ENCODE results near the gene ING3. TPM values are rescaled to one million over a fixed set of nuclear protein-coding genes. Genes with fewer than 3 reads are reported as not detected.
"Not testable (repeated sequence)": the region's sequence is repeated elsewhere in the genome, so short reads cannot be mapped to it uniquely, and the experiment has no call there.

The ING3 gene
- total RNA-seq, 2 donors from 2014 or later, result 13.6 to 15.6 TPM

DNA sequence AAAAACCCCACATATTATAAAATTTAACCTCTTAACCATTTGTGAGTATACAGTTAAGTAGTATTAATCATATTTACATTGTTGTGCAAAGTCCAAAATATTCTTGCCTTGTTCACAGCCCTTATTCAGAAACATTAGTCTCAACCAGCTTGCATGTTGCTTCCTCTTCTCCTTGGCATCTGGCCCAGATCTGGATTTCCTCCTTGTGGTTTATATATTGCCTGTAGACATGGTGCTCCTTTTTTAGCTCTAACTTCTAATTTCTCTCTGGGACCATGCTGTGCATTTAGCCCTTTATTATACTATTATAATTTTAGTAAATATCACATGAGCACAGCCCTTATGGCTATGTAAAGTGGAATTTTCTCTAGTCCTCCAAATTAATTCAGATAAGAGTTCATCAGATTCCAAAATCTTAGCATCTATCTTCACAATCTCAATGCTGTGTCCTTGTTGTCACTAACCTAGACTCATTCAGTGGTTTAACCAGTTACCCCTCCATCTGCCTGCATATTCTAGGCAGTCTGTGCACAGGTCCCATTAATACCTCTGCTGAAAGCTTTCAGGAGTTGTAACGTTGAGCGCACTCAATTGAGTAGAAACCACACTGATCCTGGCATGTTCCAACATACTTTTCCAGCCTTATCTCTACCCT lies 45.9 kb downstream of the ING3 start:
- intact Hi-C loops (cut with DNase I, micrococcal nuclease), result no loop called here
- DNase-seq (peak; percentile 79 to 83), ATAC-seq (peak; percentile 90)

DNA sequence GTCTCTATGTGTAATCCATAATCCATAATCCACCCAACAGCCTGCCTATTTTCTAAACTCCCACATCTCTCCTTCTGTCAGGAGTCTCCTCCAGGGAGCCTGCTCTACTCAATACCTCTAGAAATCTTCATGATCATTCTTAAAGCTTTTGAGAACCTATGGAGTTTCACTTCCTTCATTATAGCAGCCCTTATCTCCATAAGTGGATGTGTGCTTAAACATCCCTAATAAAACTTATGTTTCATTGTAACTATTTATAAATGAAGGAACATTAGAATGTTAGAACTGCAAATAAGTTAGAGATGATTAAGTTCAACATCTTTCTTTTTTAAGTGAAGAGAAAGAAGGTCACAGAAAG lies 46.4 kb downstream of the ING3 start:
- intact Hi-C loops (cut with DNase I, micrococcal nuclease), result no loop called here
- DNase-seq, result no peak
- ATAC-seq, result no peak

DNA sequence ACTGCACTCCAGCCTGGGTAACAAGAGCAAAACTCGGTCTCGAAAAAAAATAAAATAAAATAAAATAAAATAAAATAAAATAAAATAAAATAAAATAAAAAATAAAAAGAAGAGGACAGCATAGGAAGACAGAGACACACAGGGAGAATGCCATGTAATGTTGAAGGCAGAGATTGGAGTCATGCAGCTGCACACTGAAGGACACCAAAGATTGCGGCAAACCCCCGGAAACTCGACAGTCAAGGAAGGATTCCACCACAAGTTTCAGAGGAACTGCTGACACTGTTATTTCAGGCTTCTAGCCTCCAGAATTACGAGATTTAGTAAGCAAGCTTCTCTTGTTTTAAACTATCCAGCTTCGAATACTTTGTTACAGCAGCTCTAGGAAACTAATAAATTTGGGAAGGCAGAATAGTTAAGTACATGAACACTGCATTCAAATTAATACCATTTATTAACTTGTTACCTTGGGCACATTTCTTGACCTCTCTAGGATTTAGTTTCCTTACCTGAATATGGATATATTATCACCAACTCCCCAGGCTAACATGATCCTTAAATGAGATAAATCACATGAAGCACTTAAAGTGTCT lies 47.4 kb downstream of the ING3 start:
- DNase-seq (peak in 1 of 2 donors; percentile 27), ATAC-seq (no peak)
- intact Hi-C loops (cut with DNase I, micrococcal nuclease), result no loop called here

DNA sequence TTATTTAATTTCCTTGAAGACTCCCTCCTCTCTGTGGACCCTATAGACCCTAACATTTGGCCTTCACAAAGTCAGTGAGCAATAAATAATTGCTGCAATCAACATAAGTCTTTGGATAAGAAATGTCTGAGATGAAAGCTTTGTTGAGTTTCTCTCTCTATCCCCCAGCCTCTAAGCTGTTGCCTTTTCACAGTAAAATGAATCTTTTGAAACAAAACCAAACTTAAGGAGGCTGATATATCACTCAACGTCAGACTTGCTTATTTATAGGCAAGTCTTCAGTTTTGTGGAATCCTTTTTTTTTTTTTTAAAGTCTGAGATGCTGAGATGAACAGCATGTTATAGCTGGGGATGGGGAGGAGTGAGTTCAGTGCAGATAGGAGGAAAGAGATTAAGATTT lies 47.9 kb downstream of the ING3 start:
- no peak for ATAC-seq
- intact Hi-C loops (cut with DNase I, micrococcal nuclease), result no loop called here
- DNase-seq, result no peak

DNA sequence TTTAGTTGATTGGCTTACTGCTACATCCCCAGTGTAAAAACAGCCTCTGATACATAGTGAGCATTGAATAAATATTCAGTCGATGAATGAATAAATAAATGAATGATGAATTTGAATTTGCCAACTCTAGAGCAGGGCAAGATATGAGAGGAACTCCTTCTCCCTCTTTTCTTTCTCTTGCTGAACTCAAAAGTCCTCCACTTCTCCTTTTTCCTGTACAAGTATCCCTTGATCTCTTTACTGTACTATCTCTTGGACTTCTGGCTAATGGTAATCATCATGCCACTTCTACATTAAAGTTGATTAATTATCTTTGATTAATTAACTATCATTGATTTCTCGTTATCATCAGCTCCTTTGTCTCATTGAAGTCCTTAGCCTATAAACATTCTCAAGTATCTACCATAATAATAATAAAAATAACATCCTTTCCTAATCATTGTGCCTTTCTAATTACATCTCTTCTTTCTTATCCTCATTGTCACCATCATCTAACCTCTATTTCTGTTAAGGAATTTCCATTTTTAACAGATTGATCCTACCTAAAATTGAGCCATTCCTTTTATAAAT lies 48.5 kb downstream of the ING3 start:
- intact Hi-C loops (cut with DNase I, micrococcal nuclease), result no loop called here
- no peak for ATAC-seq
- no peak for DNase-seq

DNA sequence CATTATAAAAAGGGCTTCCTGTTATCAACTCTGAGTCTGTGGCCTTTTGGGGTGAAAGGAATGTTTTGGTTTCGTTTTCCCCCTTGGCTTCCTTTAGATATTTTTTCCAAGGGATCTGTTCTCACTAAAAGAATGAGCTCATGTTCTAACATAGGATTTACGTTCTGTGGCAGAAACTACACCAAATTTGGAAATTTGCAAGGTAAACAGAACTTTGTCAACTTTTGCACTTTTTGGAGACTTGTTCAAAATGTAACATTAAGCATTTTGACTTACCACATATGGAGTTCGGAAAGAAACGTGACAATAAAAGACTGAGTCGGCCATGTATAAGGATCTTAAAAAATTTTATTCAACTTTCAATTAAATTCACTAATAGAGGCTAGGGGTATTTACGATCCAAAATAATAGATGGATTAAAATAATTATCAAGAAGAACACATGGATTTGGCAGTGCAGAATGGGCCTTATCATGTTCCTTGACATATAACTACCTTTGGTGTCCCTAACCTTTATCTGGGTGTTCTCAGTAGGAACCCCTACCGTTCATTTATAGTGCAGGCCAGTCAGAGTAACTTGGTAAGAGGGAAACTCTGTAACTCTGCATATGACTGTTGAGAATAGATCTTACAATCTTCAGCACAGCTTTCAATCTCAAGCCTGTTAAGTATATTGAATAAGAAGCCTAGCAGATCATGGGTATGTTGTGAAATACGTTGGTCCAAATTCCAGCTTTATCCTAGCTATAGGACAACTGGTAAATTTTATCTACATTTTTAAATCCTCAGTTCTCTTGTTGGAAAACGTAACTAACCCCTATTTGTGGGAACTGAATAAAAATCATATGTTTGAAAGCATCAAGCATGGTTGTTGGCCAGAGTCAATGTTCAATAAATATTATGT lies 49.8 kb downstream of the ING3 start:
- DNase-seq, result no peak
- no peak for ATAC-seq
- intact Hi-C loops (cut with DNase I, micrococcal nuclease), result no loop called here

DNA sequence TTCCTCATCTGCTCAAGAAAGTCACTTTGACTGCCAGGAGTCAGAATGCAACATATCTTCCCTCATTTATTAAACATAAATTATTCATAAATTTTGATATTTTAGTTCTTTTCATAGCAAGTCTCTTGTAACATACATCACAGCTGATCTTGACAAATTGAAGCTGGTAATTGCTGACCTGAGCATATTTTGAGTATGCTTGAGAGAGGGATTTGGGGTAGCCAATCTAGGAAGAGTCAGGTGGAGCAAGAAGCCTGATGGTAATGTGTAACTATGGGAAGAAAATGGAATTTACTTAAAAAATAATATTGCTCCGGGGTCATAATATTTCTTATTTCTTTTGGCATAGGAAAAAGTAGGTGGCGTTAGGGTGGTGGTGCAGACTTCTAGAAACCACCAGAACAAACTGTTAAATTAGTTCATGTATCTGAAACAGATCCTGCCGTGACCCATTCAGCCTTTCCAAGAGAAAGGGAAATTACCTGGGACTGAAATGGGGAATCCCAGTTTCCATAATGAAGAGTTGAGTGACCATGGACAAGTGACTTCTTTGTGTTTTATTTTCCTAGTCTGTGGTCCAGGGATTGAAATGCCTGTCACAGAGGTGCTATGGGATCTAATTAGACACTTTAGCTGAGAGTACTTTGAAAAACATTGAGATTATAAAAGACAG lies 50.8 kb downstream of the ING3 start:
- DNase-seq, result no peak
- ATAC-seq, result no peak

DNA sequence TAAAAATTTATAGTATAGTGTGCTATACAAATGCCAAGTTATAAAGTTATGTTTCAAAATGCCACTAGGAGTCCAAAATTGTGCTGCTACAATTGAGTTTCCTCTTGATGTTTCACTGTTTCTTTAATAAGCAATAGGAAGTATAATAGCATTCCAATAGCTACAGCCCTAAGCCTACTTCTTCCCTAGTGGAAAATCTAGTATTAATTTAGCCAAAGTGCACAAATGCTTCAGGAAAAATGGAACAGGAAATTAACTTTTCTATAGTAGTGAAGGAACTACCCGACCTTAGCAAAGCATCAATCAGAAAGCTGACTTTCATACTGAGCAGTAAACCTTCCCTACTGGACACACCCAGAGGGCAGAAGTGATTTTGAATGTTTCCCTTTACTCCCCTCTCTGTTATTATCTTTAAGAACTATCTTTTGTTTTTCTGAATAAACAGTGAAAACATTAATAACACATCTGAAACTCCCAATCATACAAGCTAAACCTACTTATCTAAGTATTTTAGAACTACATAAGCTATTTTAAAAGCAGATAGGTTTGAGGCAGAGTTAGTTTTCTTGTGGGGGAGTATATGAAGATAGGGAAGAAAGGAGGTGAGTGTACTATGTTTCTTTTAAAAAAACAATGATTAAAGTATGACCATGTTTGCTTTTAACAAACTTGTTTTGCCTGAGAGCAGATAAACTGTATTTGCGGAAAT lies 51.6 kb downstream of the ING3 start:
- intact Hi-C loops (cut with DNase I, micrococcal nuclease), result no loop called here
- DNase-seq (no peak), ATAC-seq (no peak)

More for the DNA sequence above, 50.8 kb downstream of the ING3 start:
- intact Hi-C loops (cut with DNase I, micrococcal nuclease), result no loop called here

DNA sequence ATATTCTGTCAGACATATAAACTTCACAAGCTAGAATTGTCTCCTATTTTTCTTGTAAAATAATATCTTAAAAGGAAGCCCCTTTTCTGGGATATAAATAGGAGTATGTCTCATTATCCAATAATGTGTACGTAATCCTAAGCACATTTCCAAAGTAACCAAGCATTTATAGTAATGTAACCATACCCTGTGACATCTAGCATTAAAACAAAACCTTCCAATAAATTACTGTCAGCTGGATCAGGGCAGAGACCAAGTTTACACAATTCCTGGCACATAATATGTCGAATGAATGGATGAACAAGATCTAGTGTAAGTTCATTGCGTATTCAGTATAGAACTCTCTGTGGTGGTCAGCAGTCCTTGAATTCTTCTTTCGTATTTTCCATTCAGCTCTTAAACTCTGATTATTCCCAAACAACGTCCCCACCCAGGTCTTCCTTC lies 52.2 kb downstream of the ING3 start:
- DNase-seq (no peak), ATAC-seq (no peak)
- intact Hi-C loops (cut with DNase I, micrococcal nuclease), result no loop called here

DNA sequence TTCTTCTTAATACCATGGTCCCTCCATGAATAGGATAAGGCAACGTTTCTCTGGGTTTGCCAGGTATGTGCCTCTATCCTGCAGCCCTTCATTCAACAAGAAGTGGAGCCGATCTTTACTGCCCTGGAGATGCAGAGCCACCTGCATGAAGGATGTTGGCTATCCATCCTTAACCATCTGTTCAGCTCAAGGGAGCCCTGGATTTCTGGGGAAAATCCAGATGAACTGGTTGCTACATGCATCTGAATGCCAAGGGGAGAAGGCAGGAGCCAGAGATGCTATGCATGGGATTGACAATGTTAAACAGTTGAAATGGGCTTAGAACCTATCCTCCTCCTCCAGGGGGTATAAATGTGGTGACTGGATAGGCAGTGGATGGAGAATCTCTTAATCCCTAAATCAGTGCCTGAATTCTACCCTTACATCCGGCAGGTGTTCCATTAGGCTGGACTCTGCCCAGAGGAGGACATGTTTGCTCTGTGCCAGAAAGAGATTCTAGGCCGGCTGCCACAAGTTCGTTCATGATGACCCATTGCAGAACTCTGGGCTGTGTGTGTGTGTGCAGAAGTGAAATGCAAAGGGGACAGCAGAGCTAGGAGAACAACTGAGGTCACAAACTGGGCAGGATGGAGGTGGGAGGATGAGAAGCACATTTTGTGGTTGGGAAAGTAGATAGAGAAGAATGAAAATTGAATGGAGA lies 53.6 kb downstream of the ING3 start:
- intact Hi-C loops (cut with DNase I, micrococcal nuclease), result no loop called here
- peak; percentile 59 for ATAC-seq
- peak in 1 of 2 donors; percentile 44 for DNase-seq

DNA sequence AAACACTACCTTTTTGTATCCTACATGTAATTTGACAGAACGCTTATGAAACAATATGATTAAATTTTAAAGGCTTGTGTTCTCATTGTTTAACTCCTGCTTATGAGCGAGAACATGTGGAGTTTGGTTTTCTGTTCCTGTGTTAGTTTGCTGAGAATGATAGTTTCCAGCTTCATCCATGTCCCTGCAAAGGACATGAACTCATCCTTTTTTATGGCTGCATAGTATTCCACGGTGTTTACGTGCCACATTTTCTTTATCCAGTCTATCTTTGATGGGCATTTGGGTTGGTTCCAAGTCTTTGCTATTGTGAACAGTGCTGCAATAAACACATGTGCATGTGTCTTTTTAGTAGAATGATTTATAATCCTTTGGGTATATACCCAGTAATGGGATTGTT lies 54.5 kb downstream of the ING3 start:
- intact Hi-C loops (cut with DNase I, micrococcal nuclease); DNase-seq; ATAC-seq: not testable (repeated sequence)

DNA sequence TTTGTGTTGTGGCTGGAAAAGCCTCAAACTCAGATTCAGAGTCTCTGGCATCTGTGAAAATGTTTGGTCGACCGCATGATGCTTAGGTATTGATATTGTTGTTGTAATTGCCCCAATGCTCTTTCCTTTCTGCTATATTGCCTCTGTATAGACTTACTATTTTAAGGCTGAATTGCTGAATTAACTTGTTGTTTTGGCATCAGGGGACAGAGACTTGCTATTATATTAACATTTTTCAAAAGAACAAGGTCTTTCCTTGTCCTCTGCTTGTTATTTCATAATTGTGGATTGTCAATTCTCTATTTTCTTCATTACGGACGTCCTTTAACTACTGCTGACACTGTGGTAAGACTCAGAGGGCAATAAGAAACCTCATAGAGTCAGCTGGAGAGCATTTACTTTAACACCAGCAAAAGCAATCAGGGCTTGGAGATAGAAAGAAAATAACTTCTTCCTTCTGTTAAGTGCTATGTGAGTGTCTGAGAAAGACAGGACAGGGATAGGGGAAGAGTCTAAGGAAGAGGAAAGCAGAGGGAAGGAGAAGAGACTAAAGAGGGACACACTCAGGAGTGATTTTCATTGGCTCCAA lies 55.5 kb downstream of the ING3 start:
- no peak for ATAC-seq
- intact Hi-C loops (cut with DNase I, micrococcal nuclease), result no loop called here
- DNase-seq, result no peak

DNA sequence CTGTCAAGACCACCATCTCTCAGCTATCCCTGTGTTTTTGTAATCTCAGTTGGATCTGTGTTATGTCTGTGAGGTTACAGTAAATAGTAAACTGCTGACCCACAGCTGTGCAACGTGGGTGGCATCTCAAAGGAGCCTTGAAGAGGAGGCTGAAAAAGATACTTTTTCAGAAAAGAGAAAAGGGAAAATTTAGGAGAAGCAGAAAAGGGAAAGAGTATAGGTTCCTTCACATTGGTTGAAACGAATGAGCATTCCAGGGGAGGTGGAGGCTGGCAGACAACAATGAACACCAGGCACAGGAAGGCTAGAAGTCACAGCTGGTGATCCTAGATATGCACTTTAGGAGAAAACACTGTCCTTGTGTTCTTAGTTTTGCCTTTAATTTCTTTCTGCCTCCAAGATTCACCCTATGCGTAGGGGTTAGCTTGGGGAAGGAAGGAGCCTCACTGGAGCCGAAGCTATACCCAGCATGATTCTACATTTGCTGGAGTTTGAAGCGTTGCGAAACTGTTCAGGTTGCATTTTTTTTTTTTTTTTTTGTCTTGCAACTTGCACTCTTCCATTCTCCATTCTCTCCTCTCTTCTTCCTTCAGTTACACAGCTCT lies 56.2 kb downstream of the ING3 start:
- no peak for ATAC-seq
- no peak for DNase-seq
- intact Hi-C loops (cut with DNase I, micrococcal nuclease), result no loop called here

DNA sequence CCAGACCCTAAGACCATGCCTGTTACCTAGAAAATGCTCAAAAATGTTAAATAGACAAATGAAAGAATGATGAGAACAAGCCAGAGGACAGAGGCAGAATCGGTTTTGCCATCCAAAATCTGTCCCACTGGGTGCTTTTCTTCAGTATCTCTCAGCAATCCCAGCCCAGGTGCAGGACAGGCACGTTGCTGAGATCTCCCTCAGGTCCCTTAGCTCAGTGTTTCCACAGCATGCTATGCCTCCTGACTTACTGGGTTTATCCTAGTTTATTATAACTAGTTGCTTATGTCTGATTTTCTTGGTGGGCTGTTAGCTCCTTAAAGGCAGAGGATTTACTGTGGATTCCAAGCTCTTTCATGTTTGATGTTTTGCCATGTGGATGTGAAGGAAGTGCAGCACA lies 58.2 kb downstream of the ING3 start:
- no peak for DNase-seq
- ATAC-seq, result no peak

DNA sequence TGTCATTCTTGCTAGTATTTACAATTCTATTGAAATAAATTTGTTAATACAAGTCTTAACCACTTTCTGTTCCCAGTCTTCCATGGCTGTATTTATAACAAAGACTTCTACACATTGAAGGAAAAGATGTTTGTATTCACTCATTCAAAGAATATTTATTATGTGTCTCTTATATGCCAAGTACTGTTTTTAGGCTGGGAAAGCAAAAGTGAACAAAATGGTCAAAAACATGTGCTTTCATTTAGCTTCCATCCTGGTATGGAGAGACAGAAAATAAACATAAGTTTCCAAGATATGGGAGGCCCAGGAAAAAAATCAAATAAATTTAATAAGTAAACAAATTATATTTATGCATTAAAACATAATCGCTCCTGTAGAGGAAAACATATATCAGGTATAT lies 60.8 kb downstream of the ING3 start:
- no peak for ATAC-seq
- intact Hi-C loops (cut with DNase I, micrococcal nuclease), result no loop called here
- no peak for DNase-seq

More for the DNA sequence above, 58.2 kb downstream of the ING3 start:
- intact Hi-C loops (cut with DNase I, micrococcal nuclease), result no loop called here

DNA sequence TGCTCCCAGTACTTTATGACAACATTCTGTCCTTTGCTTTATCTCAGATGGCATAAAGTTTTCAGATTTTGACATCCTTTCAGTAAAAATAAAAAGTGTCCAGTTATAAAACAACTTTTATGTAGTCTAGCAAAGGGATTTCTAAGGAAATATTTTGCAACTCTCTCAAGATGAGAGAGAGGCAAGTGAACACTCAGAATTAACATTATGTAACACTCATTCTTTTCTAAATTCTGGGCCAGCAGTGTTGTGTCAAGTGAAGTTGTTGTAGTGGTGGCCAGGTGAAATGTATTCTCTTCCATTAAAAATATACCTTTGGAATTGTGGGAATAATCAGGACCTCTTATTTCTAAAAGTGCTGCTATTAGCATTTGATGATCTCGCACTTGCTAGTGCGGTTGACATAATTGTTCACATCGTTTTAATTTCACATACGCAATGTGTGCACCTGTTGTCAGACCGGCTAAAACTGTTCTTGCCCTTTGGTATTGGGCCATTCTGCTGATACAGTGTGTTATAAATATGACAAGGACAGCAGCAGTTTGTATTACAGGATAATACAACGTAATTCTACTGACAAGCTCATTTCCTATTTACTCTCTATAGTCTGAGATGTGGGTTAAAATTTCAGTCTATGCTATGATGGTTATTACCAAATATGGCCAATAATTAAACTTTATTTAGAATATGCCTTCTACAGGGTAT lies 61.7 kb downstream of the ING3 start:
- intact Hi-C loops (cut with DNase I, micrococcal nuclease), result no loop called here
- ATAC-seq (no peak), DNase-seq (no peak)

DNA sequence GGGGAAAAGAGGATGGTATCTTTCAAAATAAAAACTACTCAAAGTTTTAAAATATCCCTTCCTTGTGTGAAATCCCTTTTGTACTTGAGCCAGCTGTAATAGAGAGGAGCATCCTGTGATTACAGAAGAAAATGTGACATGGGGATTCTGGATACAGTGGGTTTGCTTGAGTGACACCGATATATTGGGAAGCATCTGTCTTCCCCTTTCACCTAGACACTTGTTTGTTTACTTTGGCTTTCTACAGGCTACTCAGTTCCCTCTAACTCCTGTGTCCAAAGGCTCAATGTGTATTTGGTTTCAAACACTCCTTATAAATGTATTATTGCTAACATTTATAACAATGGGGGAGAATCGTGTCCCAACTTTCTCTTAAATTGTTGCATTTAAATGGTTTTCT lies 62.3 kb downstream of the ING3 start:
- ATAC-seq, result no peak
- no peak for DNase-seq
- intact Hi-C loops (cut with DNase I, micrococcal nuclease), result no loop called here

All from left colon (tissue), 2 donors.